Measurements from ENCODE around the gene ATOH7. TPM values are rescaled to one million over a fixed set of nuclear protein-coding genes. Genes with fewer than 3 reads are reported as not detected.

Gene ATOH7
- total and polyA plus RNA-seq, 9 of the 15 experiments (the other 6 are each of a cell fraction or from before 2014, with no cell fraction given): not detected

DNA sequence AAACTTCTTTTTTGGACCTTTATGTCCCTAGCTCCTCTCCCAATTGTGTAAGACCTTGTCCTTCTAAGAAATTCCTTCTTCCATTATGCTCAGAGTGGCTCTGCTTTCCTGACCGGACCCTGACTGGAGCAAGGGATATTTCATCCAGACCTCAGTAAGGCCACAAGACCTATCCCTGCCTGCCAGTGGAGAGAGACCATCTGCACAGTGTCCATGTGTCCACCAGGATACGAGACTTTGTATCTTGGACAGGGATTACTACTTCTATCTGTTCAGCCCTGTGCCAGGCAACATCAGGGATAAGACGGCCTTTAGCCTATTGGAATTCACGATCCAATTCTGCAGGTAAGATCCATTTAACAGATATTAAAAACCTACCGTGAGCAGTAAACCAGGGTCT, 7.2 kb upstream of the ATOH7 start:
- 2% methylated on average over 5 of the region's 5 CpGs for WGBS (ENCODE audit: insufficient coverage, low coverage, missing lambda C conversion rate)
- ATAC-seq (peak; percentile 35; the same call in 1 of the 3 replicates), DNase-seq (ENCODE audit: extremely low read depth in 1 of 4, low spot score in 3 of 4) (no peak), FAIRE-seq (no peak)
- no peaks in the 10 kb centered on the region for H3K9me3 ChIP-seq (replicated peaks; ENCODE audit: control insufficient read depth, insufficient read depth, low read depth, low read length)
- no peaks in the 10 kb centered on the region for H3K4me1 ChIP-seq (replicated peaks in 1 of 2; ENCODE audit: control insufficient read depth in 2 of 2, insufficient read depth in 2 of 2, low read length in 2 of 2)
- no peaks in the 10 kb centered on the region for H3K79me2 ChIP-seq (ENCODE audit: control insufficient read depth, insufficient read depth, low read length)
- ChIA-PET CTCF (ENCODE audit: low intra/inter-chr PET ratio) (no interaction called here), POLR2A (interaction anchor here (0.6 to 1.8 kb wide), 2 partner anchors 14 to 24 kb away, joined by 4 read pairs; no protein-coding TSS in a partner anchor)
- peaks cover 17 to 37% of the 10 kb centered on the region in 2 experiments for H3K27me3 ChIP-seq (ENCODE audit: control insufficient read depth in 2 of 2, insufficient read depth in 2 of 2, low read length in 2 of 2)
- TF ChIP-seq SIRT6 (IDR thresholded peaks at IDR 0.05; ENCODE audit: low read depth, low read length): no peak
- no peak overlapping the region for H2AFZ ChIP-seq (ENCODE audit: low read depth, low read length)
- no peaks in the 10 kb centered on the region for H3K36me3 ChIP-seq (ENCODE audit: control insufficient read depth, insufficient read depth, low read length)
- in situ Hi-C loops (cut with MboI) (no loop called here), intact Hi-C loops (cut with micrococcal nuclease) (no loop called here)
- H3K9me1 ChIP-seq (ENCODE audit: control insufficient read depth, insufficient read depth, low read length): no peaks in the 10 kb centered on the region
- no TSS peak for BruUV-seq (replicated peaks)
- no peak overlapping the region for H3K27ac ChIP-seq (ENCODE audit: extremely low read depth, low read depth, low read length)
- no peaks in the 10 kb centered on the region for H4K20me1 ChIP-seq (replicated peaks; ENCODE audit: control insufficient read depth, insufficient read depth, low read length)
- no peak overlapping the region for H3K4me2 ChIP-seq (ENCODE audit: insufficient read depth, low read length)
- no peak overlapping the region for H3K9ac ChIP-seq (ENCODE audit: insufficient read depth in 1 of 2, low read depth in 2 of 2, low read length in 2 of 2)
- no peak overlapping the region for H3K4me3 ChIP-seq

DNA sequence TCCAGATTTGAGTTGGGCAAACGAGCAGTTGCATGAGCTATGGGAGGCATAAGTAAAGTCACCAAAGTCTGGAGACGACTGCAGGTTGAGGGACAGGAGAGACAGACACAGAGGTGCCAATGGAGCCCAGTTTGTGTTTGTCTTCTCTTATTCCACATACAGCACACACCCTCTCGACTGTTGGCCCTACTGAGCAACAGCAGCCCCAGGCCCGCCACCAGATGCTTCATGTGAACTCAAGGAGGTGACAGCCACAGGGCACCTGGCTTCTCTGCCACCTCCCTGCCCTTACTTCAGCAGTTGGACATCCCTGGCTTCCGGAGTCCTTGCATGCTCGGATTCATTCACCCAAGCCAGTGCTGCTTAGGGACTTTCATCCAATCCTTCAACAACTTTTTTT, 6.5 kb upstream of the ATOH7 start:
- POLR2A ChIA-PET: interaction anchor here (0.7 kb wide), 1 partner anchor 40 kb away, joined by 3 read pairs; no protein-coding TSS in a partner anchor
- WGBS (ENCODE audit: insufficient coverage, low coverage, missing lambda C conversion rate): 1% methylated on average over 6 of the region's 6 CpGs

More for the DNA sequence above, 6.5 kb upstream of the ATOH7 start:
- H3K9me3 ChIP-seq (replicated peaks; ENCODE audit: control insufficient read depth, insufficient read depth, low read depth, low read length): no peaks in the 10 kb centered on the region
- TF ChIP-seq ZKSCAN1 (IDR thresholded peaks at IDR 0.05; ENCODE audit: low read depth, low read length) (no peak), ZBTB7A (IDR thresholded peaks at IDR 0.05; ENCODE audit: borderline replicate concordance, control insufficient read depth, low read depth, low read length) (no peak), ZNF764 (CRISPR knock-in tag; IDR thresholded peaks at IDR 0.05; ENCODE audit: low read depth) (no peak), LARP7 (IDR thresholded peaks at IDR 0.05) (no peak), USF1 (CRISPR knock-in tag; IDR thresholded peaks at IDR 0.05) (no peak), POLR3A (IDR thresholded peaks at IDR 0.05; ENCODE audit: borderline replicate concordance, extremely low read depth, insufficient read depth, insufficient read length) (no peak), TBL1XR1 (IDR thresholded peaks at IDR 0.05; ENCODE audit: low read length in 2 of 2) (no peak)
- TF ChIP-seq, protein P1, sequence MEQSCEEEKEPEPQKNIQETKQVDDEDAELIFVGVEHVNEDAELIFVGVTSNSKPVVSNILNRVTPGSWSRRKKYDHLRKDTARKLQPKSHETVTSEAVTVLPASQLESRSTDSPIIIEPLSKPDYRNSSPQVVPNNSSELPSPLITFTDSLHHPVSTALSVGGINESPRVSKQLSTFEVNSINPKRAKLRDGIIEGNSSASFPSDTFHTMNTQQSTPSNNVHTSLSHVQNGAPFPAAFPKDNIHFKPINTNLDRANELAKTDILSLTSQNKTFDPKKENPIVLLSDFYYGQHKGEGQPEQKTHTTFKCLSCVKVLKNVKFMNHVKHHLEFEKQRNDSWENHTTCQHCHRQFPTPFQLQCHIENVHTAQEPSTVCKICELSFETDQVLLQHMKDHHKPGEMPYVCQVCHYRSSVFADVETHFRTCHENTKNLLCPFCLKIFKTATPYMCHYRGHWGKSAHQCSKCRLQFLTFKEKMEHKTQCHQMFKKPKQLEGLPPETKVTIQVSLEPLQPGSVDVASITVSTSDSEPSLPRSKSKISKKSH (CRISPR knock-in tag; IDR thresholded peaks at IDR 0.05): no peak
- TF ChIP-seq, protein P2, sequence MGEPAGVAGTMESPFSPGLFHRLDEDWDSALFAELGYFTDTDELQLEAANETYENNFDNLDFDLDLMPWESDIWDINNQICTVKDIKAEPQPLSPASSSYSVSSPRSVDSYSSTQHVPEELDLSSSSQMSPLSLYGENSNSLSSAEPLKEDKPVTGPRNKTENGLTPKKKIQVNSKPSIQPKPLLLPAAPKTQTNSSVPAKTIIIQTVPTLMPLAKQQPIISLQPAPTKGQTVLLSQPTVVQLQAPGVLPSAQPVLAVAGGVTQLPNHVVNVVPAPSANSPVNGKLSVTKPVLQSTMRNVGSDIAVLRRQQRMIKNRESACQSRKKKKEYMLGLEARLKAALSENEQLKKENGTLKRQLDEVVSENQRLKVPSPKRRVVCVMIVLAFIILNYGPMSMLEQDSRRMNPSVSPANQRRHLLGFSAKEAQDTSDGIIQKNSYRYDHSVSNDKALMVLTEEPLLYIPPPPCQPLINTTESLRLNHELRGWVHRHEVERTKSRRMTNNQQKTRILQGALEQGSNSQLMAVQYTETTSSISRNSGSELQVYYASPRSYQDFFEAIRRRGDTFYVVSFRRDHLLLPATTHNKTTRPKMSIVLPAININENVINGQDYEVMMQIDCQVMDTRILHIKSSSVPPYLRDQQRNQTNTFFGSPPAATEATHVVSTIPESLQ (CRISPR knock-in tag; IDR thresholded peaks at IDR 0.05): no peak
- CTCF ChIA-PET (ENCODE audit: low intra/inter-chr PET ratio): no interaction called here
- no peak overlapping the region for H2AFZ ChIP-seq (ENCODE audit: low read depth, low read length)
- no peak overlapping the region for H3K4me3 ChIP-seq
- no peaks in the 10 kb centered on the region for H4K20me1 ChIP-seq (replicated peaks; ENCODE audit: control insufficient read depth, insufficient read depth, low read length)
- peaks cover 22 to 34% of the 10 kb centered on the region in 2 experiments for H3K27me3 ChIP-seq (ENCODE audit: control insufficient read depth in 2 of 2, insufficient read depth in 2 of 2, low read length in 2 of 2)
- ATAC-seq (peak; percentile 13; the same call in 2 of the 3 replicates), DNase-seq (ENCODE audit: extremely low read depth in 1 of 4, low spot score in 3 of 4) (no peak), FAIRE-seq (no peak)
- no peaks in the 10 kb centered on the region for H3K36me3 ChIP-seq (ENCODE audit: control insufficient read depth, insufficient read depth, low read length)
- in situ Hi-C loops (cut with MboI): no loop called here
- H3K27ac ChIP-seq (ENCODE audit: extremely low read depth, low read depth, low read length): no peak overlapping the region
- H3K4me1 ChIP-seq (replicated peaks in 1 of 2; ENCODE audit: control insufficient read depth in 2 of 2, insufficient read depth in 2 of 2, low read length in 2 of 2): no peaks in the 10 kb centered on the region
- no peaks in the 10 kb centered on the region for H3K9me1 ChIP-seq (ENCODE audit: control insufficient read depth, insufficient read depth, low read length)
- no TSS peak for BruUV-seq (replicated peaks)
- H3K9ac ChIP-seq (ENCODE audit: insufficient read depth in 1 of 2, low read depth in 2 of 2, low read length in 2 of 2): no peak overlapping the region
- intact Hi-C loops (cut with micrococcal nuclease): no loop called here
- no peak overlapping the region for H3K4me2 ChIP-seq (ENCODE audit: insufficient read depth, low read length)
- no peaks in the 10 kb centered on the region for H3K79me2 ChIP-seq (ENCODE audit: control insufficient read depth, insufficient read depth, low read length)

Data from K562 (cell line).